Measurements from ENCODE around the gene TRMT44. TPM values are rescaled to one million over a fixed set of nuclear protein-coding genes. Genes with fewer than 3 reads are reported as not detected.

The TRMT44 gene, protein sequence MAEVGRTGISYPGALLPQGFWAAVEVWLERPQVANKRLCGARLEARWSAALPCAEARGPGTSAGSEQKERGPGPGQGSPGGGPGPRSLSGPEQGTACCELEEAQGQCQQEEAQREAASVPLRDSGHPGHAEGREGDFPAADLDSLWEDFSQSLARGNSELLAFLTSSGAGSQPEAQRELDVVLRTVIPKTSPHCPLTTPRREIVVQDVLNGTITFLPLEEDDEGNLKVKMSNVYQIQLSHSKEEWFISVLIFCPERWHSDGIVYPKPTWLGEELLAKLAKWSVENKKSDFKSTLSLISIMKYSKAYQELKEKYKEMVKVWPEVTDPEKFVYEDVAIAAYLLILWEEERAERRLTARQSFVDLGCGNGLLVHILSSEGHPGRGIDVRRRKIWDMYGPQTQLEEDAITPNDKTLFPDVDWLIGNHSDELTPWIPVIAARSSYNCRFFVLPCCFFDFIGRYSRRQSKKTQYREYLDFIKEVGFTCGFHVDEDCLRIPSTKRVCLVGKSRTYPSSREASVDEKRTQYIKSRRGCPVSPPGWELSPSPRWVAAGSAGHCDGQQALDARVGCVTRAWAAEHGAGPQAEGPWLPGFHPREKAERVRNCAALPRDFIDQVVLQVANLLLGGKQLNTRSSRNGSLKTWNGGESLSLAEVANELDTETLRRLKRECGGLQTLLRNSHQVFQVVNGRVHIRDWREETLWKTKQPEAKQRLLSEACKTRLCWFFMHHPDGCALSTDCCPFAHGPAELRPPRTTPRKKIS
- 34.8 and 37.4 TPM in 2 replicates for total RNA-seq
- 13.8 TPM for total RNA-seq (2013)
- polyA plus RNA-seq: 13.3 and 16.3 TPM in 2 replicates
- 10.5 and 34.8 TPM in 2 replicates for polyA minus RNA-seq

DNA sequence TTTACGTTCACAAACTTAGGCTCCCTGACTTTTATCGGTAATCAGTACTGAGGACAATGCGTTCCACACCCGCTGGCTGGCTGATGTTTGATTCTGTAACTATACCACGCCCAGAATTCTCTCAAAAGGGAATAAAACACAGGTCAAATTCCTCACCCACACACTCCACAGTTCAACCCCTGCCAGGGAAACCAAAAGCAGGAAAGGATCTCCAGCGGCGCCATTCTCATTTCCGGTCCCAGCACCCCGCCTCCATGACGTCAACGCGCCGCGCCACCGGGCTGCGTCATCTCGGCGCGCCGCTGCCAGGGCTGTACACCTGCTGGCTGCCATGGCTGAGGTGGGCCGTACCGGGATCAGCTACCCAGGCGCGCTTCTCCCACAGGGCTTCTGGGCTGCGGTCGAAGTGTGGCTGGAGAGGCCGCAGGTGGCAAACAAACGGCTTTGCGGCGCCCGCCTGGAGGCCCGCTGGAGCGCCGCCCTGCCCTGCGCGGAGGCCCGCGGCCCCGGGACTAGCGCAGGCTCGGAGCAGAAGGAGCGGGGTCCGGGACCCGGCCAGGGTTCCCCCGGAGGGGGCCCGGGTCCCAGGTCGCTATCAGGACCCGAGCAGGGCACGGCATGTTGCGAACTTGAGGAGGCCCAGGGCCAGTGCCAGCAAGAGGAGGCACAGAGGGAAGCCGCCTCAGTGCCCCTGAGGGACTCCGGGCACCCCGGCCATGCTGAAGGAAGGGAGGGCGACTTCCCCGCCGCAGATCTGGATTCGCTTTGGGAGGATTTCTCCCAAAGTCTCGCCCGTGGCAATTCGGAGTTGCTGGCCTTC lies at the start of gene TRMT44, which contains the start of gene ACOX3:
TSS of gene TRMT44 (plus strand) at position 286 of the 820 bp plus-strand sequence. CDS start at position 332, 46 bp downstream.
TSS of gene ACOX3 (minus strand) at position 232 of the 820 bp plus-strand sequence. CDS start 24,202 bp downstream, outside the sequence.
- Histone ChIP-seq H3K27ac (ENCODE audit: low read length in 2 of 2) (peak within 1 kb of the TSS; percentile 96 to 97), H3K79me2 (ENCODE audit: control insufficient read depth, insufficient read depth, low read length) (peaks cover 83% of the 10 kb centered on the region), H2AFZ (ENCODE audit: insufficient read depth, low read depth, low read length, poor library complexity, severe bottlenecking) (peak within 1 kb of the TSS; percentile 97), H3K9ac (ENCODE audit: low read length) (peak within 1 kb of the TSS; percentile 98), H3K4me2 (replicated peaks; ENCODE audit: low read depth, low read length, poor library complexity, severe bottlenecking) (peak within 1 kb of the TSS; percentile 91), H3K27me3 (replicated peaks in 1 of 4; ENCODE audit: control extremely low read depth in 1 of 4, control insufficient read depth in 3 of 4, insufficient read depth in 4 of 4, low read length in 3 of 4) (no peaks in the 10 kb centered on the region), H3K4me3 (ENCODE audit: control extremely low read depth in 1 of 5, extremely low read depth in 1 of 5, insufficient read depth in 1 of 5, low read depth in 2 of 5, low read length in 4 of 5) (peak within 1 kb of the TSS; percentile 80 to 100 (median 100)), H3K36me3 (replicated peaks in 1 of 2; ENCODE audit: control extremely low read depth in 1 of 2, control insufficient read depth in 1 of 2, extremely low read depth in 1 of 2, insufficient read depth in 2 of 2, low read length in 1 of 2) (peaks cover 0 to 2% of the 10 kb centered on the region in 2 experiments), H3K9me3 (ENCODE audit: control extremely low read depth in 1 of 3, control insufficient read depth in 2 of 3, insufficient read depth in 1 of 3, low read length in 2 of 3) (no peaks in the 10 kb centered on the region), H4K20me1 (ENCODE audit: control insufficient read depth, insufficient read depth, low read length, poor library complexity, severe bottlenecking) (peaks cover 19% of the 10 kb centered on the region), H3K4me1 (ENCODE audit: control insufficient read depth in 2 of 2, insufficient read depth in 2 of 2, low read length in 2 of 2) (peaks cover 35 to 41% of the 10 kb centered on the region in 2 donors)
- peak within 1 kb of the TSS; percentile 100 for H3K4me3 Mint-ChIP-seq
- under 1% methylated on average over 60 of the region's 60 CpGs for WGBS (ENCODE audit: insufficient coverage)
- ChIA-PET POLR2A (interaction anchor here (2.2 kb wide), 1 partner anchor 13 kb away, joined by 12 read pairs; no protein-coding TSS in a partner anchor), CTCF (interaction anchor here (0.7 to 3.6 kb wide), 4 partner anchors 13 to 28 kb away, joined by 3 to 19 read pairs (median 4); no protein-coding TSS in a partner anchor)
- TF ChIP-seq EZH2 (IDR thresholded peaks at IDR 0.05; ENCODE audit: borderline replicate concordance, insufficient read depth, low read depth, low read length, poor library complexity, severe bottlenecking): no peak
- TF ChIP-seq, protein P1, sequence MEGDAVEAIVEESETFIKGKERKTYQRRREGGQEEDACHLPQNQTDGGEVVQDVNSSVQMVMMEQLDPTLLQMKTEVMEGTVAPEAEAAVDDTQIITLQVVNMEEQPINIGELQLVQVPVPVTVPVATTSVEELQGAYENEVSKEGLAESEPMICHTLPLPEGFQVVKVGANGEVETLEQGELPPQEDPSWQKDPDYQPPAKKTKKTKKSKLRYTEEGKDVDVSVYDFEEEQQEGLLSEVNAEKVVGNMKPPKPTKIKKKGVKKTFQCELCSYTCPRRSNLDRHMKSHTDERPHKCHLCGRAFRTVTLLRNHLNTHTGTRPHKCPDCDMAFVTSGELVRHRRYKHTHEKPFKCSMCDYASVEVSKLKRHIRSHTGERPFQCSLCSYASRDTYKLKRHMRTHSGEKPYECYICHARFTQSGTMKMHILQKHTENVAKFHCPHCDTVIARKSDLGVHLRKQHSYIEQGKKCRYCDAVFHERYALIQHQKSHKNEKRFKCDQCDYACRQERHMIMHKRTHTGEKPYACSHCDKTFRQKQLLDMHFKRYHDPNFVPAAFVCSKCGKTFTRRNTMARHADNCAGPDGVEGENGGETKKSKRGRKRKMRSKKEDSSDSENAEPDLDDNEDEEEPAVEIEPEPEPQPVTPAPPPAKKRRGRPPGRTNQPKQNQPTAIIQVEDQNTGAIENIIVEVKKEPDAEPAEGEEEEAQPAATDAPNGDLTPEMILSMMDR (IDR thresholded peaks at IDR 0.05): no peak
- intact Hi-C loops (cut with micrococcal nuclease): loop anchor here (1.0 kb wide), 2 partner anchors 12 to 282 kb away; partner anchors contain the start of gene ABLIM2
- H3K27ac Mint-ChIP-seq: peak within 1 kb of the TSS; percentile 100
- no peaks in the 10 kb centered on the region for H3K27me3 Mint-ChIP-seq
- peak; percentile 88 for ATAC-seq (ENCODE audit: low read depth)
- peaks cover 60% of the 10 kb centered on the region for H3K4me1 Mint-ChIP-seq
- H3K9me3 Mint-ChIP-seq (ENCODE audit: insufficient read depth): no peaks in the 10 kb centered on the region
- DNase-seq: peak; percentile 96
